Central memory CD4-positive, alpha-beta T cell (primary cell): ENCODE measurements around the gene PPBP.

Experiments used
- DNase-seq: peaks from one replicate; pipeline ENCODE4 v3.0.0; 2022
- total RNA-seq, 3 experiments: gene quantifications; one replicate each; lab custom pipeline; 2026; lab: John Stamatoyannopoulos, UW

The PPBP gene
- total RNA-seq, result 0 reads per million in 3 experiments

DNA sequence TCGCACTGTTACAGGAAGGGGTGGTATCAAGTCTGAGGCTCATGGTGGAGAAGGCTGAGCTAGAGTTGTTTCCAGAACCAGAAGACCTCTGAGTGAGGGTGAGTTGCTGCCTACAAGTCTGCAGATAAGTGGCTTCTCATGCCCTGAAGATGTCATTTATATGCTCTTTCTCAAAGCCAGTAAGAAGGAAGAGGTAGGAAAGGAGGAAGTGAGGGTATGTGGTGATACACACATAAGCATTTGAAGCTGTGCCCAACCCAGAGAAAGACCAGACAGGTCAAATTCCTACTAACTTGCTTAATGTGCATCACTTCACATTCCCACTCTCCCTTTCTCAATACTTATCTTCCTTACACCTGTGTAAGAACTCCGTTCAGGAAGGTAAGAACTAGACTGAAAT lies at the start of gene PPBP:
Gene PPBP, minus strand, starts transcription at position 130 of the 400 bp plus-strand sequence. Its CDS starts 87 bp downstream, at position 43.
- no peak for DNase-seq

DNA sequence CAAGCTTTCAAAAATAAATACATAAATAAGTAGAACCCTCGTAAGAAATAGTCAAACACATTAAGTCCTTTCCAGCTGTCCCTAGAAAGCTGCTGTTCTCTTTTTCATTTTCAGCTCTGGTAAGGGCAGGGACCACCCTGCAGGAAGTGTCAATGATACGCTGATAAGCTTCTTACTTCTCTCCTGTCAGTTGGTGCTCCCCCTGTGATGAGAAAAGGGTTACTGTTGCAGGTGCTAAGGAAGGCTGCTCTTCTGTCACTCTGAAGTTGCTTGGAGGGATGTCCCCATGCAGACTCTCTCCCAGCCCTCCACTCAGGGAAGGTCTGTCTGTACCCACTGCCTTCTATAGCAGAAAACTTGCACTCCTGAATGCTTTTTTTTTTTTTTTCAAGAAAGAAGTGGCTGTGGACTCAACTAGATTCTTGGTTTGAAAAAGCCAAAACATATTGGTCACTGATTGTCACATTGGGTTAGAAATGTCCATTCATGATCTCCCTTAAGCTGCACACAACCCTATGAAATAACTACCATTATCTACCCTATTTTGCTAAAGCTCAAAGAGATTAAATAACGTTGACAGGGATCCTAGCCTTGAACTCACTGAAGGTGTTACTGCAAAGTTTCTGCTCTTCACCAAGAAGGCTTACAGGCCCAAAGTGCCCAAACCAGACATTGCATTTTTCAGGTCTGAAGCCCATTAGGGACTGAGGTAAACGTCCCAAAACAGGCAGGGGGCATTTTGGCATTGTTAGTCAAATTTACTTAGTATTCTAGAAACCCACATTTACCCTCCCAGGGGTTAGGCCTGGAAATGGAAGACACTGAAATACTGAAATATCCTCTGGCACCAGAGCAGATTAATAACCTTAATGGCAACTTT lies 49.3 kb upstream of the PPBP start:
- DNase-seq, result no peak

DNA sequence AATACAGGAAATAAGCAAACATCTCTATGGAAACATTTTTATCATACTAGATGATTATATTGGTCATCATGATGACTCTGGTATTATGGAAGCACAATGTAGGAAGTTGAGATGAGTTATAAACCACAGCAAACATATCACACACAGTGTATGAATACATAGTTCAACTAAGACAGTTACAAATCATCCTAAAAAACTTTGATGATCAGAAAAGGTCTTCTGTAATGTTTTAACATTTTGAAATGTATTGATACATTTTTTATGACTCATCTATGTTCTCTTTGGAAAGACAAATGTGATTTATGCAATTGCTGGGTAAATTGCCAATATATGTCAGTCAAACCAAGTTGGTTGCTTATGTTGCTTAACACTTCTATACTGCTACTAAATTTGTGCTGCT lies 45.7 kb upstream of the PPBP start:
- no peak for DNase-seq

GRCh38 chr4:74032064-74032463 lies 44.1 kb upstream of the PPBP start:
- DNase-seq, result no peak

DNA sequence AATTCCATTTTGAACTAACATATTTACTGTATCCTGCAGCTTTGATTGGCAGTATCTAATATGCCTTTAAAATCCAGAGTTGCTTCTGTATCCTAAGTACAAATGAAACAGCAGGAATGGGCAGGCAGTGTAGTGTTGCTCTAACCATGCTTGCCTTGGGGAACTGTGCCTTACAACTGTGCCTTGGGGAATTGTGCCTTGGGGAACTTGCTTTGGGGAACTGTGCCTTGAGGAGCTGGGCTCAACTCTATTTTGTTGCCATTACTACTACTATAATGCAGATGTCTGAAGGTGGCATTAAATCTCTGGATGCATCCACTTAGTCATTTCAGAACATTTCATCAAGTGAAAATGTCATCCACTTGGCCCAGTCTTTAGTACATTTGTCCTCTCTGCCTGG lies 43.6 kb upstream of the PPBP start:
- no peak for DNase-seq

DNA sequence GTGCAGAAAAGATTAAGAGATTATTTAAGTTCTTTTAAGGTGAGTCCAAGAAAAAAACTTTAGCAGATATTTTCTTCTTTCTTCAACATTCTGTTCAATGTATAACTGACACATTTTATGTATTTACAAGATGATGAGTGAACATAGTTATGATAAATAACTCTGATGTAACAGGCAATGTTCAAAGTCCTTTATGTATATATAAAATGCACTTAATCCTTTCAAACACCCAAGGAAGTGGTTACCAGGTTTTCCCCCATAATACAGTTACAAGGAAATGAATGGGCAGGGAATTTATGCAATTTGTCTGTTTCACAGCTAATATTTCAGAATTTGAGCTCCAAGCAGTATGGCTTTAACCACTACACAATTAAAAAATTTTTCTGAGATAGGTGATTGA lies 42.3 kb upstream of the PPBP start:
- no peak for DNase-seq

DNA sequence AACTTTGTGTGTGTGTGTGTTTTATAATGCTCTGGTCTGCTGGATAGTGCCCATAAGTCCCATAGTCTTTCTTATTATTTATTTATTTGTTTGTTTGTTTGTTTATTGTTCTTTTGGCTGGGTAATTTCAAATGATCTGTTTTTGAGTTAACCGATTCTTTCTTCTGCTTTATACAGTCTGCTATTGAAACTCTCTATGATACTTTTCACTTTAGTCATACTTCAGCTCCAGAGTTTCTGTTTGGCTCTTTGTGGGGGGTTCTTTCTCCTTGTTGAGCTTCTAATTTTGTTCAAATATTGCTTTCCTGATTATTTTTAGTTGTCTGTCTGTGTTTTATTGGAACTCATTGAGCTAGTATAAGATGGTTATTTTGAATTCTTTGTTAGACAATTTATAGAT lies 40.5 kb upstream of the PPBP start:
- no peak for DNase-seq

GRCh38 chr4:74023709-74024108 lies 35.7 kb upstream of the PPBP start:
- DNase-seq, result no peak

GRCh38 chr4:74021601-74022000 lies 33.6 kb upstream of the PPBP start:
- no peak for DNase-seq

DNA sequence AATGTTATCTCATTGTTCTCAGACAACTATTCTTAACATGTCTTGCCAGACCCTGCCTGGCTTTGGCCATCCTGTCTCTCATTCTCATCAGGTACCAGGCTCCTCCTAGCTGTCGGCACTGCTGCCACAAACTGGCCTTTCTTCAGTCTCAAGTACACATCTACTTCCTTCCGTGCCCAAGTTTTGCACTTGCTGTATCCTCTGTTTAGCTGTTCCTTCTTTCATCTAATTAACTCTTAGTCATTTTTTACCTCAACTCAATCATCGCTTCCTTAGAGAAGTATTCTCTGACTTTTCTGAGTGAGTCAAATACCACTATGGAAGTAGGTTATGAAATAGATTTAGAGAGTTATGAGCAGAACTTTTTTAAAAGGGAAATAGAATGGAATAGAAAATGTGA lies 30.8 kb upstream of the PPBP start:
- no peak for DNase-seq

- DNase-seq, result no peak
Measured at GRCh38 chr4:74018116-74018515, 30.1 kb upstream of the PPBP start.

GRCh38 chr4:74016068-74016467 lies 28.1 kb upstream of the PPBP start:
- no peak for DNase-seq

DNA sequence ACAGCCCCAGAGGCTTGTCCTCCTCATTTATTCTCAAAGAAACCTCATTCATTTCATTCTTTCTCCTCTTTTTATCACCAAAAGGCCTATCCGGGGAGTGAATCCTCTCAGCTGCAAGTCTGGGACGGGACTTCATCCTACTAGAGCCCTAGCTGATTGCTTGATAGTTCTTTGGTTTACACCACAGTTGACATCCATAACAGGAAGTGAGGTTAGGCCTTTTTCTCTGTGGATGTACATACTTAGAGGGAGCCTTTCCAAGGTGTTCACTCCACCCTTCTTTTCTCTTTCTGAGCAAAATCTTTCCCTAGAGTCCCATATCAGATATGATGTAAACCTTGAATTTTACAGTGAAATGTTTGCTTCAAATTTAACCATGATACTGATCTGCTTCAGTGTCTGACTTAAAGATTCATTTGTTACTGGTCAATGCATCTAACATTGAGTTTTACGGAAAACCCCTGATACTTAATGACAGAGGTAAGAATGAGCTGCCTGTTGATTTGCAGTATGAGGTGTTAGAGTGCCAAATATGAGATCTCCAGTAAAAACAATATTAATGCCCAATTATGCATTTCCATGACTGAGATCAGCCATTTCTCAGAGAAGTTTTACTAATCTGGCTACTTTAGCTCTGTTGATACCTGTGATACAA lies 27.3 kb upstream of the PPBP start:
- no peak for DNase-seq

- no peak for DNase-seq
Measured at GRCh38 chr4:74014332-74014731, 26.3 kb upstream of the PPBP start.

- DNase-seq, result no peak
Measured at GRCh38 chr4:74013264-74013663, 25.3 kb upstream of the PPBP start.

DNA sequence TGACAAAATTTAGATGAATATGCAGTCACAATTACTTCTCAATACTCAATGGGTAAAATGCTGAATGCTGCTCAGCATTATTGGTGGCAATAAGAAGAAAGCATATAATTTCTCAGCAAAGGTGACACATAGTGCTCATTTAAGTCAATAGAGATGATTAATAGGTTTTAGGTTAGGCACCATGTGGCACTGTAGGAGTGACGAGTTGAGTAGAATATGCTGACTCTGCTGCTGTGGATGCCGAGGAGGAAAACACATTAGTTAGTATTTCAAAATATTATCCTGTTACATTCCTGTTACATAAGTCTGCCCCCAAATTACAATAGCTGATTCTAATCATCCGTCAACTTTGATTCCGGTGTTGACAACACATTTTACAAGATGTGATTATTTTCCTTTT lies 24.1 kb upstream of the PPBP start:
- DNase-seq, result no peak

DNA sequence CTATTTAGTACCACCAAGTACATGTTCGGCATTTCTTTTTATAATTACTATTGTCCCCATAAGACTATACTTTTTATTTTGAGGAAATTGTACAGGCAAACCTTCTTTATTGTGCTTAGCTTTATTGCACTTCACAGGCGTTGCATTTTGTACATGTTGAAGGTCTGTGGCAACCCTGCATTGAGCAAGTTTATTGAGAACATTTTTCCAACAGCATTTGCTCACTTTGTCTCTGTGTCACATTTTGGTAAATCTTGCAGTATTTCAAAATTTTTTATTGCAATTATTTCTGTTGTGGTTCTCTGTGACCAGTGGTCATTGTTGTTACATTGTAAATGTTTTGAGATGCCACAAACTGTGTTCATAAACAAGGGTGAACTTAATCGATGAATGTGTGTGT lies 21.3 kb upstream of the PPBP start:
- no peak for DNase-seq

DNA sequence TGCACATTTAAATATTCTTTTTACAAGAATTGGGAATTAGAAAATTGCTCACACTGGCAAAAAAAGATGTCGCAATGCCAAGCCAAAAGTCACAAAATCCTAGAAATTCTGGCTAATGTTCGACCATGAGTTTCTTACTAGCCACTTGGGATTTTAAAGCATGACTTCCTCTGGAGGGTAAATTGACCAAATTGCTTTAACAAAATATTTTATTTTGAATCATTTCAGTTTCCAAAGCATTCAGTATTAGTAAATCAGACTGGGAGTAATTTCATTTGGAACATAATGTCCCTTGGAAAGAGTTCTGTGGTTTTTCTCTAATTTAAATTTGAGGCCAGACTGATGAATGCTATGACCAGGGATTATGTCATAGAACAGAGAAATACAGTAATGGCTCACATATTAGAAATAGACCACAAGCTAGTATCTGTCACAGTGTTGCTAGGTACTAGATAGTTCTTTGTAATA lies 18.1 kb upstream of the PPBP start:
- no peak for DNase-seq

DNA sequence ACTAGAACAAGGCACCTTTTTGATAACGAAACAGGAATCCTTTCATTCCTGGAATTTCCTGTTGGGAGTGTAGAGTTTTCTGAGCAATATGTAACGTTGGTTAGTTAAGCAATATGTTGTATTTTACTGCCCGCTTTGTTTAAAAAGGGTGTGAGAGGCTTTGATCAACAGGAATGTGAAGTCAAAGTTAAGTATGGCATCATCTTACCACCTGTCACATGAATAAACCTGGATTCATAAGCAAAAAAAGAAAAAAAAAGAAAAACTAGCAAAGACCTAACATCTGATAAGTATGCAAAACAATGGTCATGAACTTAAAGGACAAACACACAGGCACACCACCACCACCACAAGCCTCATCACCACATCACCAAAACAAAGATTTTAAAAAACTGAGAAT lies 17.5 kb upstream of the PPBP start:
- no peak for DNase-seq

- DNase-seq, result no peak
Measured at GRCh38 chr4:74004668-74005067, 16.7 kb upstream of the PPBP start.

GRCh38 chr4:74000301-74000700 lies 12.3 kb upstream of the PPBP start:
- DNase-seq, result no peak

DNA sequence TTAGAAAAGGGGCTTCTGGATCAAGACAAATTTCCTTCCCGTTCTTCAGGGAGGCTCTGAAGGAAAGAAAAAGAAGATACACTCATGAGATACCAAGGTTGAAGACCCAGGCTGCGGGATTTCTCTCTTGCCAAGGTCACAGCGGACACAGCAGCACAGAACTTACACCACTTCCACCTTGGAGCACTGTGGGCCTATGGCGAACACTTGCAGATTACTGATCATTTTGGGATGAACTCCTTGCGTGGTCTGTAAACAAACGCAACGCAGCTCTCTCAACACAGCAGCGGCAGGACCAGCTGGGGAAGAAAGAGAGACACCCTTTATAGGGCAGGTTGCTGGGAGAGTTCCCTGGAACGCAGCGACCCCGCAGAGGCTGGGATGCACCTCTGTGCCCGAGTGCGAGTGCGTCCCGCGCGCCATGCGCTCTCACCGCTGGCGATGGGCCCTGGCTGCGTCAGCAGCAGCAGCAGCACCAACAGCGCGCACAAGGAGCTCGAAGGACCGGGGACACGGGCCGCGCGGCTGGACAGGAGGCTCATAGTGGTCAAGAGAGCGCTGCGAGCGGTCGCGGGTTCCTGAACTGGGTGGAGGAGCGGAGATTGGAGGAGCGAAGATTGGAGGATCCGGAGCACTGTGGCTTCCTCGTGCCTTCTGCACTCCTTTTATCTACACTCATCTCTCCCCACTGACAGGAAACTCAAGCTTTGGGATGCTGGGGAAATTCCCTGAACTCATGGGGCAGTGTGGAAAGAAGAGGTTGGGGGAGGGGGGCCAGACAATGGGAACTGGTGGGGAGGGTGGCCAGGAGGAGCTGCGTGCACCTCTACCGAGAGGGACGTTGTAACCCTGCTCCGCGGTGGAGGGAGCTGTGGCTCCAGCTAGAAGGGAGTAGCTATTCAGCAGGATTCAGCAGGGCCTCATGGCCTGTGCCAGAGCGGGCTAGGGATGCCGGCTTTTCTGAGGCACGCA lies 10.3 kb upstream of the PPBP start, which contains the start of gene CXCL5:
Gene CXCL5, minus strand, starts transcription at position 638 of the 972 bp plus-strand sequence. Its CDS starts 96 bp downstream, at position 542.
- no peak for DNase-seq

- no peak for DNase-seq
Measured at GRCh38 chr4:73992050-73992449, 4.1 kb upstream of the PPBP start.
